ENCODE results near the gene ABCF2. TPM values are rescaled to one million over a fixed set of nuclear protein-coding genes. Genes with fewer than 3 reads are reported as not detected.

Gene ABCF2
- total RNA-seq, 2 donors from 2014 or later, result 11.9 to 13.5 TPM

GRCh38 chr7:151172273-151173141 is 54.5 kb downstream of the ABCF2 start:
- WGBS, 2 donors, result 14 to 15% methylated on average over 42 of the region's 42 CpGs
- H3K36me3 ChIP-seq (replicated peaks in 1 of 2; ENCODE audit: insufficient read depth in 1 of 2, low read depth in 2 of 2), result no peaks in the 10 kb centered on the region
- H3K27ac ChIP-seq, result no peak overlapping the region
- ATAC-seq (peak; percentile 86), DNase-seq (peak; percentile 74 to 83 (median 79))
- peaks cover 0 to 17% of the 10 kb centered on the region in 2 donors for H3K27me3 ChIP-seq
- peaks cover 10% of the 10 kb centered on the region for H3K4me1 ChIP-seq
- no peak for TF ChIP-seq POLR2A (IDR thresholded peaks at IDR 0.05)
- peak; percentile 100 for TF ChIP-seq CTCF (IDR thresholded peaks at IDR 0.05)
- no peaks in the 10 kb centered on the region for H3K9me3 ChIP-seq
- intact Hi-C loops (cut with DNase I), result loop anchor here (2.0 kb wide), 1 partner anchor 50 kb away; no protein-coding TSS in a partner anchor
- H3K4me3 ChIP-seq, result no peak overlapping the region

GRCh38 chr7:151168787-151169162 is 58.2 kb downstream of the ABCF2 start:
- TF ChIP-seq POLR2A (IDR thresholded peaks at IDR 0.05) (no peak), CTCF (IDR thresholded peaks at IDR 0.05) (no peak)
- Histone ChIP-seq H3K27me3 (peaks cover 0 to 31% of the 10 kb centered on the region in 2 donors), H3K36me3 (replicated peaks in 1 of 2; ENCODE audit: insufficient read depth in 1 of 2, low read depth in 2 of 2) (no peaks in the 10 kb centered on the region), H3K27ac (no peak overlapping the region), H3K4me1 (peaks cover 18% of the 10 kb centered on the region), H3K9me3 (no peaks in the 10 kb centered on the region), H3K4me3 (no peak overlapping the region)
- DNase-seq (no peak), ATAC-seq (no peak)
- intact Hi-C loops (cut with DNase I), result no loop called here
- 54 to 57% methylated on average over 10 of the region's 10 CpGs for WGBS, 2 donors

GRCh38 chr7:151168003-151168786 is 58.8 kb downstream of the ABCF2 start:
- H3K4me3 ChIP-seq, result peak overlapping the region in 1 of 2 donors; percentile 30
- H3K27me3 ChIP-seq, result peaks cover 0 to 25% of the 10 kb centered on the region in 2 donors
- H3K36me3 ChIP-seq (replicated peaks in 1 of 2; ENCODE audit: insufficient read depth in 1 of 2, low read depth in 2 of 2), result no peaks in the 10 kb centered on the region
- TF ChIP-seq POLR2A (IDR thresholded peaks at IDR 0.05) (no peak), CTCF (IDR thresholded peaks at IDR 0.05) (peak; percentile 46 to 69 (median 55))
- DNase-seq, result peak; percentile 19 to 59 (median 34)
- no peaks in the 10 kb centered on the region for H3K9me3 ChIP-seq
- no peak overlapping the region for H3K27ac ChIP-seq
- peak; percentile 58 for ATAC-seq
- intact Hi-C loops (cut with DNase I), result no loop called here
- peaks cover 18% of the 10 kb centered on the region for H3K4me1 ChIP-seq
- 4 to 9% methylated on average over 10 to 46 of the region's 52 CpGs for WGBS, 2 donors

GRCh38 chr7:151167197-151167961 is 59.6 kb downstream of the ABCF2 start, which contains the start of gene GBX1:
Gene GBX1 (minus strand): TSS chr7:151167694. CDS start chr7:151167548, 146 bp downstream.
- DNase-seq, result peak in 2 of 4 donors; percentile 12 to 34
- no peak within 1 kb of the TSS for H3K27ac ChIP-seq
- H3K4me1 ChIP-seq, result peaks cover 18% of the 10 kb centered on the region
- ATAC-seq, result peak; percentile 58
- peak within 1 kb of the TSS in 1 of 2 donors; percentile 30 for H3K4me3 ChIP-seq
- 0% methylated on average over 92 of the region's 101 CpGs; no CpG with 5 or more reads in 1 of the 2 donors for WGBS, 2 donors
- TF ChIP-seq CTCF (IDR thresholded peaks at IDR 0.05), result peak in 2 of 7 experiments; percentile 9 to 27
- no peak for TF ChIP-seq POLR2A (IDR thresholded peaks at IDR 0.05)
- no peaks in the 10 kb centered on the region for H3K9me3 ChIP-seq
- intact Hi-C loops (cut with DNase I), result no loop called here
- H3K27me3 ChIP-seq, result peaks cover 0 to 24% of the 10 kb centered on the region in 2 donors
- H3K36me3 ChIP-seq (replicated peaks in 1 of 2; ENCODE audit: insufficient read depth in 1 of 2, low read depth in 2 of 2), result no peaks in the 10 kb centered on the region
